ENCODE data around the gene GEMIN5.

GRCh38 chr5:154858972-154859871 is 78.8 kb downstream of the GEMIN5 start:
- TF ChIP-seq, protein P1, sequence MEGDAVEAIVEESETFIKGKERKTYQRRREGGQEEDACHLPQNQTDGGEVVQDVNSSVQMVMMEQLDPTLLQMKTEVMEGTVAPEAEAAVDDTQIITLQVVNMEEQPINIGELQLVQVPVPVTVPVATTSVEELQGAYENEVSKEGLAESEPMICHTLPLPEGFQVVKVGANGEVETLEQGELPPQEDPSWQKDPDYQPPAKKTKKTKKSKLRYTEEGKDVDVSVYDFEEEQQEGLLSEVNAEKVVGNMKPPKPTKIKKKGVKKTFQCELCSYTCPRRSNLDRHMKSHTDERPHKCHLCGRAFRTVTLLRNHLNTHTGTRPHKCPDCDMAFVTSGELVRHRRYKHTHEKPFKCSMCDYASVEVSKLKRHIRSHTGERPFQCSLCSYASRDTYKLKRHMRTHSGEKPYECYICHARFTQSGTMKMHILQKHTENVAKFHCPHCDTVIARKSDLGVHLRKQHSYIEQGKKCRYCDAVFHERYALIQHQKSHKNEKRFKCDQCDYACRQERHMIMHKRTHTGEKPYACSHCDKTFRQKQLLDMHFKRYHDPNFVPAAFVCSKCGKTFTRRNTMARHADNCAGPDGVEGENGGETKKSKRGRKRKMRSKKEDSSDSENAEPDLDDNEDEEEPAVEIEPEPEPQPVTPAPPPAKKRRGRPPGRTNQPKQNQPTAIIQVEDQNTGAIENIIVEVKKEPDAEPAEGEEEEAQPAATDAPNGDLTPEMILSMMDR (IDR thresholded peaks at IDR 0.05; ENCODE audit: low read depth, low read length, poor library complexity, severe bottlenecking) = no peak
- no peak for TF ChIP-seq EZH2phosphoT487 (IDR thresholded peaks at IDR 0.05; ENCODE audit: borderline replicate concordance, low read length)
